ENCODE measurements around the gene DCC. TPM values are rescaled to one million over a fixed set of nuclear protein-coding genes. Genes with fewer than 3 reads are reported as not detected.

Gene DCC
- total and polyA plus RNA-seq, 9 of the 15 experiments (the other 6 are each of a cell fraction or from before 2014, with no cell fraction given) = not detected

GRCh38 chr18:53375621-53376020 lies 1035.6 kb downstream of the DCC start:
- no peaks in the 10 kb centered on the region for H3K9me1 ChIP-seq (ENCODE audit: control insufficient read depth, insufficient read depth, low read length)
- no peaks in the 10 kb centered on the region for H3K4me1 ChIP-seq (replicated peaks in 1 of 2; ENCODE audit: control insufficient read depth in 2 of 2, insufficient read depth in 2 of 2, low read length in 2 of 2)
- intact Hi-C loops (cut with micrococcal nuclease) = no loop called here
- no peaks in the 10 kb centered on the region for H3K27me3 ChIP-seq (ENCODE audit: control insufficient read depth in 2 of 2, insufficient read depth in 2 of 2, low read length in 2 of 2)
- 0% methylated on average over 2 of the region's 2 CpGs for WGBS (ENCODE audit: insufficient coverage, low coverage, missing lambda C conversion rate)
- FAIRE-seq = no peak
- H4K20me1 ChIP-seq (replicated peaks; ENCODE audit: control insufficient read depth, insufficient read depth, low read length) = no peaks in the 10 kb centered on the region
- no peak for ATAC-seq
- in situ Hi-C loops (cut with MboI) = no loop called here
- no peak overlapping the region for H3K4me2 ChIP-seq (ENCODE audit: insufficient read depth, low read length)
- TF ChIP-seq SAFB2 (IDR thresholded peaks at IDR 0.05; ENCODE audit: borderline replicate concordance, low read depth, low read length, severe bottlenecking) = no peak
- TF ChIP-seq SIN3B (IDR thresholded peaks at IDR 0.05; ENCODE audit: low read depth) = no peak
- TF ChIP-seq TAF7 (tag; IDR thresholded peaks at IDR 0.05) = no peak
- no peak for TF ChIP-seq EGR1 (conservative IDR thresholded peaks at IDR 0.05)
- TF ChIP-seq ZNF76 (CRISPR knock-in tag; IDR thresholded peaks at IDR 0.05; ENCODE audit: borderline replicate concordance) = no peak
- no peak for TF ChIP-seq PCBP2 (IDR thresholded peaks at IDR 0.05; ENCODE audit: low read depth, low read length, poor library complexity, severe bottlenecking)
- TF ChIP-seq YBX1 (IDR thresholded peaks at IDR 0.05) = no peak
- TF ChIP-seq GATAD2B (IDR thresholded peaks at IDR 0.05; ENCODE audit: borderline replicate concordance) = no peak
- BruUV-seq (replicated peaks) = no TSS peak
- H2AFZ ChIP-seq (ENCODE audit: low read depth, low read length) = no peak overlapping the region
- no peak for DNase-seq (ENCODE audit: extremely low read depth in 1 of 4, low spot score in 3 of 4)
- CTCF ChIA-PET (ENCODE audit: low intra/inter-chr PET ratio) = no interaction called here
- no peaks in the 10 kb centered on the region for H3K36me3 ChIP-seq (ENCODE audit: control insufficient read depth, insufficient read depth, low read length)
- POLR2A ChIA-PET = interaction anchor here (0.8 kb wide), 1 partner anchor 702 kb away, joined by 5 read pairs; no protein-coding TSS in a partner anchor
- no peak overlapping the region for H3K4me3 ChIP-seq
- H3K9me3 ChIP-seq (replicated peaks; ENCODE audit: control insufficient read depth, insufficient read depth, low read depth, low read length) = no peaks in the 10 kb centered on the region
- H3K79me2 ChIP-seq (ENCODE audit: control insufficient read depth, insufficient read depth, low read length) = no peaks in the 10 kb centered on the region
- H3K9ac ChIP-seq (ENCODE audit: insufficient read depth in 1 of 2, low read depth in 2 of 2, low read length in 2 of 2) = no peak overlapping the region
- no peak overlapping the region for H3K27ac ChIP-seq (ENCODE audit: extremely low read depth, low read depth, low read length)

All from K562 (cell line).